IMR-90 (cell line): ENCODE results near the gene TENT4B. TPM values are rescaled to one million over a fixed set of nuclear protein-coding genes. Genes with fewer than 3 reads are reported as not detected.

ENCODE experiments used
- ATAC-seq: fragments of 200-7000 bp; cut with Tn5 transposase; 2 replicates; pipeline ENCODE4 v1.9.1; 2020; ENCODE audit warnings: low read depth, mild to moderate bottlenecking, moderate library complexity
- BruUV-seq: library from RNA; stranded (reverse); fragments of 400-500 nt; replicated peaks from 2 replicates; lab custom pipeline; 2021; lab: Mats Ljungman, UMichigan
- CTCF ChIA-PET: fragments of 300-600 bp; formaldehyde crosslinking; extraction: SDS; loops from one replicate; lab custom pipeline; 2021; ENCODE audit warnings: antibody characterized with exemption; lab: Yijun Ruan, JAX
- POLR2A ChIA-PET: fragments of 300-600 bp; sonication (Branson Sonifier 250); formaldehyde crosslinking; loops from one replicate; lab custom pipeline; 2022; ENCODE audit warnings: antibody characterized with exemption; ENCODE audit not compliant: unreplicated experiment; lab: Charles Lee
- DNase-seq: peaks from one replicate; pipeline ENCODE4 v3.0.0; 2013
- H2AFZ ChIP-seq: replicated peaks from 2 replicates; pipeline ENCODE3; 2013; ENCODE audit warnings: low read length, mild to moderate bottlenecking; ENCODE audit not compliant: poor library complexity
- H2AK5ac ChIP-seq: 2 replicates; pipeline ENCODE4 v1.6.1; 2013; ENCODE audit warnings: low read depth, low read length, inconsistent platforms
- H2AK9ac ChIP-seq: replicated peaks from 2 replicates; pipeline ENCODE3; 2013; ENCODE audit warnings: mild to moderate bottlenecking, low read depth, low read length, moderate library complexity; ENCODE audit not compliant: poor library complexity
- H2BK120ac ChIP-seq: 2 replicates; pipeline ENCODE4 v1.6.1; 2013; ENCODE audit warnings: low read depth, low read length, inconsistent platforms
- H2BK15ac ChIP-seq: 3 replicates; pipeline ENCODE4 v1.6.1; 2013; ENCODE audit warnings: low read depth, low read length, inconsistent platforms
- H2BK20ac ChIP-seq: 2 replicates; pipeline ENCODE4 v1.6.1; 2013; ENCODE audit warnings: low read depth, mild to moderate bottlenecking, inconsistent platforms, low read length, moderate library complexity
- H2BK5ac ChIP-seq: 2 replicates; pipeline ENCODE4 v1.6.1; 2013; ENCODE audit warnings: mild to moderate bottlenecking, low read depth, low read length, inconsistent platforms; ENCODE audit not compliant: poor library complexity, severe bottlenecking
- H3K14ac ChIP-seq: replicated peaks from 2 replicates; pipeline ENCODE4 v1.6.1; 2013; ENCODE audit warnings: low read depth, low read length, inconsistent platforms
- H3K18ac ChIP-seq: 2 replicates; pipeline ENCODE4 v1.6.1; 2013; ENCODE audit warnings: low read depth, low read length, control low read depth
- H3K23ac ChIP-seq: 2 replicates; pipeline ENCODE4 v1.6.1; 2013; ENCODE audit warnings: low read depth, low read length, inconsistent platforms
- H3K27ac ChIP-seq: 2 replicates; pipeline ENCODE4 v1.5.1; 2013; ENCODE audit warnings: mild to moderate bottlenecking, control low read depth, low read length; ENCODE audit not compliant: insufficient read depth
- H3K27me3 ChIP-seq: 2 replicates; pipeline ENCODE4 v1.6.1; 2013; ENCODE audit warnings: low read length; ENCODE audit not compliant: control insufficient read depth, insufficient read depth
- H3K36me3 ChIP-seq: 2 replicates; pipeline ENCODE4 v1.6.1; 2013; ENCODE audit warnings: low read length, mixed read lengths; ENCODE audit not compliant: control insufficient read depth, insufficient read depth
- H3K4ac ChIP-seq: 2 replicates; pipeline ENCODE4 v1.6.1; 2013; ENCODE audit warnings: low read depth, low read length, inconsistent platforms
- H3K4me1 ChIP-seq: 2 replicates; pipeline ENCODE4 v1.6.1; 2013; ENCODE audit warnings: low read length, mixed read lengths; ENCODE audit not compliant: control insufficient read depth, insufficient read depth
- H3K4me2 ChIP-seq: 2 replicates; pipeline ENCODE4 v1.6.1; 2013; ENCODE audit warnings: low read depth, mild to moderate bottlenecking, control low read depth, low read length, moderate library complexity
- H3K4me3 ChIP-seq: 2 replicates; pipeline ENCODE4 v1.5.1; 2013; ENCODE audit warnings: low read depth, mild to moderate bottlenecking, control low read depth, low read length, moderate library complexity; ENCODE audit not compliant: insufficient read depth
- H3K56ac ChIP-seq: 2 replicates; pipeline ENCODE4 v1.6.1; 2013; ENCODE audit warnings: low read length, inconsistent platforms; ENCODE audit not compliant: insufficient read depth; ENCODE audit errors: extremely low read depth
- H3K79me1 ChIP-seq, 2 experiments: 2 replicates each; pipeline ENCODE4 v1.6.1; 2013; ENCODE audit warnings: low read length in 2 of 2, inconsistent platforms in 1 of 2, low read depth in 1 of 2
- H3K9ac ChIP-seq: 2 replicates; pipeline ENCODE4 v1.6.1; 2013; ENCODE audit warnings: low read depth, low read length, control low read depth
- H3K9me1 ChIP-seq: 2 replicates; pipeline ENCODE4 v1.6.1; 2013; ENCODE audit warnings: low read length, inconsistent platforms; ENCODE audit not compliant: insufficient read depth
- H3K9me3 ChIP-seq: 2 replicates; pipeline ENCODE4 v1.6.1; 2013; ENCODE audit warnings: low read length; ENCODE audit not compliant: control insufficient read depth, insufficient read depth
- H4K20me1 ChIP-seq: 2 replicates; pipeline ENCODE4 v1.6.1; 2013; ENCODE audit warnings: low read length, inconsistent platforms; ENCODE audit not compliant: insufficient read depth
- H4K5ac ChIP-seq: 2 replicates; pipeline ENCODE4 v1.6.1; 2013; ENCODE audit warnings: mild to moderate bottlenecking, low read depth, low read length, control low read depth
- H4K8ac ChIP-seq, 2 experiments: 2 replicates each; pipeline ENCODE4 v1.6.1; 2013; ENCODE audit warnings: low read depth in 2 of 2, low read length in 2 of 2, control low read depth in 1 of 2, inconsistent platforms in 1 of 2
- H4K91ac ChIP-seq: 2 replicates; pipeline ENCODE4 v1.6.1; 2013; ENCODE audit warnings: low read depth, low read length, inconsistent platforms; ENCODE audit not compliant: insufficient read depth
- BHLHE40 ChIP-seq: fragments of 150-350 bp; IDR thresholded peaks from 2 replicates; pipeline ENCODE4 v1.6.1; 2016; ENCODE audit warnings: mild to moderate bottlenecking, low read depth, low read length
- CEBPB ChIP-seq: IDR thresholded peaks from 2 replicates; pipeline ENCODE4 v1.6.1; 2012; ENCODE audit warnings: low read depth, low read length, improper control_type of control experiment
- CHD1 ChIP-seq: IDR thresholded peaks from 2 replicates; pipeline ENCODE4 v1.6.1; 2012; ENCODE audit warnings: low read depth, low read length, improper control_type of control experiment
- CTCF ChIP-seq: conservative IDR thresholded peaks from 2 replicates; pipeline ENCODE4 v1.5.1; 2012; ENCODE audit warnings: mild to moderate bottlenecking, low read depth, low read length, improper control_type of control experiment
- ELK1 ChIP-seq: fragments of 150-350 bp; IDR thresholded peaks from 2 replicates; pipeline ENCODE4 v1.6.1; 2016; ENCODE audit warnings: low read depth, mild to moderate bottlenecking, low read length, moderate library complexity, borderline replicate concordance
- FOS ChIP-seq: fragments of 150-350 bp; IDR thresholded peaks from 2 replicates; pipeline ENCODE4 v1.6.1; 2016; ENCODE audit warnings: low read depth, low read length
- MAFK ChIP-seq: IDR thresholded peaks from 2 replicates; pipeline ENCODE4 v1.6.1; 2012; ENCODE audit warnings: low read depth, low read length, improper control_type of control experiment
- MAZ ChIP-seq: IDR thresholded peaks from 2 replicates; pipeline ENCODE4 v1.6.1; 2012; ENCODE audit warnings: low read depth, mild to moderate bottlenecking, low read length, improper control_type of control experiment, moderate library complexity, borderline replicate concordance
- MXI1 ChIP-seq: IDR thresholded peaks from 2 replicates; pipeline ENCODE4 v1.6.1; 2012; ENCODE audit warnings: low read depth, mild to moderate bottlenecking, low read length, moderate library complexity, borderline replicate concordance
- NFE2L2 ChIP-seq: fragments of 150-350 bp; IDR thresholded peaks from 2 replicates; pipeline ENCODE4 v1.6.1; 2016; ENCODE audit warnings: low read depth, mild to moderate bottlenecking, low read length
- RAD21 ChIP-seq: IDR thresholded peaks from 2 replicates; pipeline ENCODE4 v1.6.1; 2012; ENCODE audit warnings: low read length, improper control_type of control experiment
- RCOR1 ChIP-seq: IDR thresholded peaks from 2 replicates; pipeline ENCODE4 v1.6.1; 2012; ENCODE audit warnings: mild to moderate bottlenecking, low read length, improper control_type of control experiment; ENCODE audit not compliant: insufficient replicate concordance
- SMC3 ChIP-seq: fragments of 150-350 bp; IDR thresholded peaks from 2 replicates; pipeline ENCODE4 v1.6.1; 2016; ENCODE audit warnings: low read depth, mild to moderate bottlenecking, antibody characterized with exemption, low read length, moderate library complexity
- USF2 ChIP-seq: fragments of 150-350 bp; IDR thresholded peaks from 2 replicates; pipeline ENCODE4 v1.6.1; 2017; ENCODE audit warnings: mild to moderate bottlenecking, antibody characterized with exemption, low read length, low read depth
- WGBS, 2 experiments: methylation state at CpG; one replicate each; pipeline versions ENCODE4 v1.1.5 to v1.1.7; 2013; ENCODE audit warnings: missing lambda C conversion rate in 2 of 2; ENCODE audit not compliant: insufficient read length in 1 of 2; ENCODE audit errors: extremely low coverage in 2 of 2; 5-methylcytosine and 5-hydroxymethylcytosine counted together
- dilution Hi-C: fragments of 300-500 bp; cut with HindIII; formaldehyde crosslinking; loops from one replicate; pipeline ENCODE4 v1.14.3; 2018; ENCODE audit warnings: low sequenced_read_pairs; ENCODE audit not compliant: unreplicated experiment
- in situ Hi-C: fragments of 300-500 bp; cut with MboI; formaldehyde crosslinking; loops from 3 replicates; pipeline ENCODE4 v1.14.3; 2019; ENCODE audit warnings: low sequenced_read_pairs, inconsistent platforms, mixed read lengths
- intact Hi-C: fragments of 100-400 bp; cut with micrococcal nuclease; formaldehyde crosslinking; loops from 2 replicates; pipeline ENCODE4 v1.10.0; 2022
- polyA plus RNA-seq, 3 experiments: library from polyadenylated mRNA; depleted of rRNA; stranded (reverse); fragments of >200 nt; gene quantifications; 2 replicates each; pipeline ENCODE4 v1.2.3, GENCODE V29; 2012; ENCODE audit warnings: low replicate concordance in 1 of 3
- total RNA-seq: library from RNA; depleted of rRNA; stranded (reverse); fragments of >200 nt; gene quantifications from 2 replicates; pipeline ENCODE4 v1.2.3, GENCODE V29; 2012

The TENT4B gene
- total and polyA plus RNA-seq, 2 of the 4 experiments (the other 2 are of a cell fraction) = 4.1 to 7.0 TPM

- Histone ChIP-seq H3K4me1 (peaks cover 5% of the 10 kb centered on the region; the same call in 1 of the 2 replicates), H3K4me3 (no peak overlapping the region), H2BK5ac (no peak overlapping the region), H3K9ac (no peak overlapping the region), H3K9me3 (peaks cover 4% of the 10 kb centered on the region), H3K14ac (no peak overlapping the region; the same call in 1 of the 2 replicates), H3K56ac (no peak overlapping the region), H4K20me1 (no peaks in the 10 kb centered on the region), H2AK5ac (no peak overlapping the region), H2AFZ (peak overlapping the region; percentile 10), H4K91ac (no peak overlapping the region), H4K5ac (no peak overlapping the region), H4K8ac (no peak overlapping the region), H3K4me2 (no peak overlapping the region), H2BK15ac (no peak overlapping the region), H2AK9ac (no peak overlapping the region), H2BK20ac (no peak overlapping the region), H3K4ac (no peak overlapping the region), H3K79me1 (no peaks in the 10 kb centered on the region), H3K23ac (no peak overlapping the region), H3K18ac (no peak overlapping the region), H3K27me3 (peaks cover 12% of the 10 kb centered on the region), H3K27ac (no peak overlapping the region), H3K9me1 (no peaks in the 10 kb centered on the region), H2BK120ac (no peak overlapping the region), H3K36me3 (no peaks in the 10 kb centered on the region)
- CTCF ChIA-PET = no interaction called here
- dilution Hi-C loops (no loop called here), in situ Hi-C loops (no loop called here), intact Hi-C loops (no loop called here)
- peak; percentile 64 for ATAC-seq
- 30% methylated on average over 4 of the region's 23 CpGs; no CpG with 5 or more reads in 1 of the 2 experiments for WGBS, 2 experiments
- POLR2A ChIA-PET = no interaction called here
- no peak for DNase-seq
- BruUV-seq = no TSS peak
- TF ChIP-seq MAZ = no peak
- no peak for TF ChIP-seq RCOR1
- no peak for TF ChIP-seq ELK1
- no peak for TF ChIP-seq CTCF
- no peak for TF ChIP-seq CEBPB
- no peak for TF ChIP-seq MAFK
- TF ChIP-seq RAD21 = no peak
- TF ChIP-seq MXI1 = no peak
- TF ChIP-seq NFE2L2 = no peak
- TF ChIP-seq BHLHE40 = no peak
- TF ChIP-seq USF2 = no peak
- TF ChIP-seq CHD1 = no peak
- TF ChIP-seq SMC3 = no peak
- TF ChIP-seq FOS = no peak
Observed at GRCh38 chr16:50259334-50260205, 106.5 kb downstream of the TENT4B start.
